ENCODE measurements around the gene BLACAT1. TPM values are rescaled to one million over a fixed set of nuclear protein-coding genes. Genes with fewer than 3 reads are reported as not detected.

BLACAT1 gene
- total and polyA plus RNA-seq, 2 of the 13 experiments (the other 11 are each of a cell fraction or from before 2014, with no cell fraction given), result 1.2 to 2.8 TPM

GRCh38 chr1:205454903-205455335 is 926 bp downstream of the BLACAT1 start:
- H3K4me1 ChIP-seq (ENCODE audit: insufficient read depth, low read length), result peaks cover 46% of the 10 kb centered on the region
- POLR2A ChIA-PET, result interaction anchor here (1.0 to 1.1 kb wide), 2 partner anchors 14 to 16 kb away, joined by 3 to 6 read pairs; no protein-coding TSS in a partner anchor
- peak; percentile 15 for FAIRE-seq

More at GRCh38 chr1:205454903-205455335, 926 bp downstream of the BLACAT1 start:
- H3K4me3 ChIP-seq (replicated peaks in 1 of 3; ENCODE audit: insufficient read depth in 1 of 3, low read depth in 2 of 3, low read length in 3 of 3), result no peak overlapping the region
- TF ChIP-seq TEAD3 (CRISPR knock-in tag; optimal IDR thresholded peaks at IDR 0.05; ENCODE audit: borderline replicate concordance) (peak; percentile 48), REST (IDR thresholded peaks at IDR 0.05; ENCODE audit: borderline replicate concordance in 1 of 2, low read depth in 1 of 2, low read length in 2 of 2) (0 out of 4 replicates have a peak, but pooled peaks of 1 of the 2 experiments have one; percentile 12), ZNF44 (CRISPR knock-in tag; IDR thresholded peaks at IDR 0.05) (no peak), CTCF (CRISPR knock-in tag; IDR thresholded peaks at IDR 0.05) (peak; percentile 58), PATZ1 (CRISPR knock-in tag; IDR thresholded peaks at IDR 0.05) (peak; percentile 85), STAG1 (CRISPR knock-in tag; IDR thresholded peaks at IDR 0.05) (peak; percentile 60), DNMT3B (CRISPR knock-in tag; conservative IDR thresholded peaks at IDR 0.05) (no peak), BRF2 (CRISPR knock-in tag; IDR thresholded peaks at IDR 0.05) (no peak), XRCC5 (optimal IDR thresholded peaks at IDR 0.05; ENCODE audit: low read length) (peak; percentile 49), MIER2 (CRISPR knock-in tag; IDR thresholded peaks at IDR 0.05) (0 out of 2 replicates have a peak, but pooled peaks have one; percentile 40)
- H3K36me3 ChIP-seq (replicated peaks in 1 of 2; ENCODE audit: control insufficient read depth in 1 of 2, insufficient read depth in 2 of 2, low read length in 2 of 2), result no peaks in the 10 kb centered on the region
- H3K9me3 ChIP-seq (ENCODE audit: low read length), result no peaks in the 10 kb centered on the region
- in situ Hi-C loops (cut with HindIII; ENCODE audit: extremely low pct_ligation_motif_present, low pct_unique_long_range_greater_than_20kb) (no loop called here), intact Hi-C loops (cut with micrococcal nuclease; ENCODE audit: unreplicated experiment) (loop anchor here (2.0 to 10.0 kb wide), 2 partner anchors 58 to 120 kb away; no protein-coding TSS in a partner anchor)
- H2AFZ ChIP-seq (ENCODE audit: low read length), result no peak overlapping the region
- CTCF ChIA-PET (ENCODE audit: low intra/inter-chr PET ratio, low total read pairs), result interaction anchor here (0.7 to 1.6 kb wide), 2 partner anchors 32 to 58 kb away, joined by 3 to 8 read pairs; no protein-coding TSS in a partner anchor
- peak; percentile 27; the same call in 2 of the 3 replicates for ATAC-seq
- DNase-seq (ENCODE audit: low spot score), result no peak
- H3K9ac ChIP-seq (ENCODE audit: insufficient read depth, low read depth, low read length), result no peak overlapping the region
- H3K79me2 ChIP-seq (ENCODE audit: insufficient read depth, low read length), result no peaks in the 10 kb centered on the region
- H4K20me1 ChIP-seq (ENCODE audit: insufficient read depth, low read length), result no peaks in the 10 kb centered on the region
- 4% methylated on average over 2 of the region's 6 CpGs for WGBS (ENCODE audit: low lambda C conversion rate)
- peaks cover 0 to 70% of the 10 kb centered on the region in 2 experiments; a peak in 4 of 5 replicates for H3K27me3 ChIP-seq (ENCODE audit: control insufficient read depth in 1 of 2, insufficient read depth in 2 of 2, low read length in 2 of 2)
- no peak overlapping the region for H3K4me2 ChIP-seq (ENCODE audit: low read depth, low read length)
- no TSS peak for BruUV-seq (replicated peaks)
- no peak overlapping the region for H3K27ac ChIP-seq (ENCODE audit: extremely low read length, insufficient read depth, low read length)

All from HepG2 (cell line).